ENCODE measurements around the gene INO80B. TPM values are rescaled to one million over a fixed set of nuclear protein-coding genes. Genes with fewer than 3 reads are reported as not detected.

Gene INO80B
- total and polyA plus RNA-seq, 9 of the 15 experiments (the other 6 are each of a cell fraction or from before 2014, with no cell fraction given) = 0.41 to 22.6 (median 9.0) TPM

- TF ChIP-seq ZNF592 (IDR thresholded peaks at IDR 0.05) = peak; percentile 87
- peak; percentile 94 for TF ChIP-seq CREM (IDR thresholded peaks at IDR 0.05; ENCODE audit: low read depth)
- no peak for TF ChIP-seq E2F5 (CRISPR knock-in tag; IDR thresholded peaks at IDR 0.05)
- TF ChIP-seq RFX7 (CRISPR knock-in tag; IDR thresholded peaks at IDR 0.05) = 0 out of 2 replicates have a peak, but pooled peaks have one; percentile 50
- TF ChIP-seq, protein P1, sequence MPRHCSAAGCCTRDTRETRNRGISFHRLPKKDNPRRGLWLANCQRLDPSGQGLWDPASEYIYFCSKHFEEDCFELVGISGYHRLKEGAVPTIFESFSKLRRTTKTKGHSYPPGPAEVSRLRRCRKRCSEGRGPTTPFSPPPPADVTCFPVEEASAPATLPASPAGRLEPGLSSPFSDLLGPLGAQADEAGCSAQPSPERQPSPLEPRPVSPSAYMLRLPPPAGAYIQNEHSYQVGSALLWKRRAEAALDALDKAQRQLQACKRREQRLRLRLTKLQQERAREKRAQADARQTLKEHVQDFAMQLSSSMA (CRISPR knock-in tag; IDR thresholded peaks at IDR 0.05) = peak; percentile 93
- TF ChIP-seq, protein P2, sequence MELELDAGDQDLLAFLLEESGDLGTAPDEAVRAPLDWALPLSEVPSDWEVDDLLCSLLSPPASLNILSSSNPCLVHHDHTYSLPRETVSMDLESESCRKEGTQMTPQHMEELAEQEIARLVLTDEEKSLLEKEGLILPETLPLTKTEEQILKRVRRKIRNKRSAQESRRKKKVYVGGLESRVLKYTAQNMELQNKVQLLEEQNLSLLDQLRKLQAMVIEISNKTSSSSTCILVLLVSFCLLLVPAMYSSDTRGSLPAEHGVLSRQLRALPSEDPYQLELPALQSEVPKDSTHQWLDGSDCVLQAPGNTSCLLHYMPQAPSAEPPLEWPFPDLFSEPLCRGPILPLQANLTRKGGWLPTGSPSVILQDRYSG (tag; conservative IDR thresholded peaks at IDR 0.05; ENCODE audit: low read depth) = peak; percentile 66; the same call in 1 of the 2 replicates
- TF ChIP-seq, protein P3, sequence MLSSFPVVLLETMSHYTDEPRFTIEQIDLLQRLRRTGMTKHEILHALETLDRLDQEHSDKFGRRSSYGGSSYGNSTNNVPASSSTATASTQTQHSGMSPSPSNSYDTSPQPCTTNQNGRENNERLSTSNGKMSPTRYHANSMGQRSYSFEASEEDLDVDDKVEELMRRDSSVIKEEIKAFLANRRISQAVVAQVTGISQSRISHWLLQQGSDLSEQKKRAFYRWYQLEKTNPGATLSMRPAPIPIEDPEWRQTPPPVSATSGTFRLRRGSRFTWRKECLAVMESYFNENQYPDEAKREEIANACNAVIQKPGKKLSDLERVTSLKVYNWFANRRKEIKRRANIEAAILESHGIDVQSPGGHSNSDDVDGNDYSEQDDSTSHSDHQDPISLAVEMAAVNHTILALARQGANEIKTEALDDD (IDR thresholded peaks at IDR 0.05) = no peak
- peak; percentile 90 for TF ChIP-seq GTF2E2 (tag; IDR thresholded peaks at IDR 0.05)
- TF ChIP-seq GMEB1 (CRISPR knock-in tag; IDR thresholded peaks at IDR 0.05) = peak; percentile 58; the same call in 1 of the 2 replicates
- no peak for TF ChIP-seq E2F3 (CRISPR knock-in tag; IDR thresholded peaks at IDR 0.05)
- peak; percentile 67; the same call in 1 of the 2 replicates for TF ChIP-seq GABPB2 (CRISPR knock-in tag; conservative IDR thresholded peaks at IDR 0.05)
- TF ChIP-seq ZNF23 (CRISPR knock-in tag; IDR thresholded peaks at IDR 0.05) = 0 out of 2 replicates have a peak, but pooled peaks have one; percentile 6
- no peak for TF ChIP-seq ZNF224 (CRISPR knock-in tag; IDR thresholded peaks at IDR 0.05)
- TF ChIP-seq TAF7 (tag; IDR thresholded peaks at IDR 0.05) = peak; percentile 9; the same call in 1 of the 2 replicates
- no peak for TF ChIP-seq MAFF (IDR thresholded peaks at IDR 0.05; ENCODE audit: low read length)
- TF ChIP-seq HDAC3 (IDR thresholded peaks at IDR 0.05; ENCODE audit: borderline replicate concordance, partially characterized antibody) = no peak
Measured at GRCh38 chr2:74472086-74472944, 17.4 kb downstream of the INO80B start, which contains the start of gene MRPL53 (continued).

Data from K562 (cell line).